Endothelial cell (in vitro differentiated cells): Measurements from ENCODE around the gene OBSL1. TPM values are rescaled to one million over a fixed set of nuclear protein-coding genes. Genes with fewer than 3 reads are reported as not detected.

ENCODE experiments used
- DNase-seq: peaks from one replicate; pipeline ENCODE4 v3.0.0; 2021; ENCODE audit warnings: low spot score
- H3K27ac Mint-ChIP-seq: one replicate; pipeline ENCODE4 v1.8.0; 2021; ENCODE audit warnings: mixed read lengths, inconsistent platforms; ENCODE audit not compliant: unreplicated experiment
- H3K27me3 Mint-ChIP-seq: one replicate; pipeline ENCODE4 v1.8.0; 2021; ENCODE audit warnings: mild to moderate bottlenecking, moderate library complexity, mixed read lengths, inconsistent platforms; ENCODE audit not compliant: unreplicated experiment
- H3K36me3 Mint-ChIP-seq: one replicate; pipeline ENCODE4 v1.8.0; 2021; ENCODE audit warnings: mild to moderate bottlenecking, low read depth, mixed read lengths, inconsistent platforms; ENCODE audit not compliant: unreplicated experiment
- H3K4me1 Mint-ChIP-seq: one replicate; pipeline ENCODE4 v1.8.0; 2021; ENCODE audit warnings: mild to moderate bottlenecking, mixed read lengths, inconsistent platforms; ENCODE audit not compliant: unreplicated experiment
- H3K4me3 Mint-ChIP-seq: one replicate; pipeline ENCODE4 v1.8.0; 2021; ENCODE audit warnings: mild to moderate bottlenecking, mixed read lengths, inconsistent platforms; ENCODE audit not compliant: unreplicated experiment
- H3K9me3 Mint-ChIP-seq: one replicate; pipeline ENCODE4 v1.8.0; 2021; ENCODE audit warnings: mixed read lengths, inconsistent platforms; ENCODE audit not compliant: unreplicated experiment
- total RNA-seq: library from RNA; stranded (reverse); fragmentation: NEBNext Ultra II Directional; extraction: Animal tissue kit (Norgen Biotek cat#: 25700); gene quantifications from one replicate; pipeline ENCODE4 v1.2.1, GENCODE V29; 2021; ENCODE audit not compliant: unreplicated experiment
- TF ChIP-seq, protein P1 (sequence below): fragments of 200-600 bp; sonication (generic); IDR thresholded peaks from one replicate; pipeline ENCODE4 v1.5.0; 2021; ENCODE audit warnings: antibody characterized with exemption; ENCODE audit not compliant: unreplicated experiment

OBSL1 gene
- total RNA-seq, 1 donor from 2014 or later, result 53.4 TPM

DNA sequence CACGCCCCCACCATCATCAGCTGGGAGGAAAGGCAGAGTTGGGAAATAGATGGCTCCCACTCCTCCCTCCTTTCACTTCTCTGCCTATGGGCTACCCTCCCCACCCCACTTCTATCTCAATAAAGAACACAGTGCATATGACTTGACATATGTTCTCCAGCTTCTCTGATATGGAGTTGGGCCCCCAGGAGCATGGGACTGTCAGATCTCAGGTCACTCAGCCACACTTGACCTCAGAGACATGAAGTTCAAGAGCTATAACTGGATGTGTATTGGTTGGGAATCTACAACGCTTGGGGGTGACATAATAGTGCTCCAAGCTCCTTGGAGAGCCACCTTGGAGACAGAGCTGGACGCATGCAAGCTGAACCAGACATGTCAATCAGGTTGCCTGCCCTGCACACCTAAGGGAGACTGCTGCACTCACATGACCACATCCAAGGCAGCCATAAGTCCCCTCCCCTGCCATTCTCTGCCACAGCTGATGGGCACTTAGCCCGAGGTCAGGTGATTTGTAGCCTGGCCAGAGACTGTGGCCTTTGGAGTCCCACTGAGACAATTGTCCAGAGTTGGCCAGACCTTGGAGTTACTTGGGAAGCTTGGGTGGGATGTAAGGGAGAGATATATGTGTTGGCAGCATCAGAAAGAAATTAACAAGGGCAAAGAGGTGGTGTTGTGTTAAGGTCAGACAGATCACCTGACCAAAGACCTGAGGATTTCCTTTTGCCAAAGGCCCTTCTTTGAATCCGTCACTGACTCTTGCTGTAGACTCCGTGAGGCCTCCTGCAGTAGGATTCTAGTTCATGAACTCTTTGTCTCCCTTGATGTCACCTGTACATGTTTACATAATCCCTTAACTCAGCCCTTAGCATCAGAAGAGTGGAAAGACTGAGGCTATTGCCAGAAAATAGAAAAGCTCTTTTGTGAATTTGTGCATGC, 4.5 kb upstream of the OBSL1 start:
- H3K36me3 Mint-ChIP-seq, result peaks cover 4% of the 10 kb centered on the region
- TF ChIP-seq, protein P1, sequence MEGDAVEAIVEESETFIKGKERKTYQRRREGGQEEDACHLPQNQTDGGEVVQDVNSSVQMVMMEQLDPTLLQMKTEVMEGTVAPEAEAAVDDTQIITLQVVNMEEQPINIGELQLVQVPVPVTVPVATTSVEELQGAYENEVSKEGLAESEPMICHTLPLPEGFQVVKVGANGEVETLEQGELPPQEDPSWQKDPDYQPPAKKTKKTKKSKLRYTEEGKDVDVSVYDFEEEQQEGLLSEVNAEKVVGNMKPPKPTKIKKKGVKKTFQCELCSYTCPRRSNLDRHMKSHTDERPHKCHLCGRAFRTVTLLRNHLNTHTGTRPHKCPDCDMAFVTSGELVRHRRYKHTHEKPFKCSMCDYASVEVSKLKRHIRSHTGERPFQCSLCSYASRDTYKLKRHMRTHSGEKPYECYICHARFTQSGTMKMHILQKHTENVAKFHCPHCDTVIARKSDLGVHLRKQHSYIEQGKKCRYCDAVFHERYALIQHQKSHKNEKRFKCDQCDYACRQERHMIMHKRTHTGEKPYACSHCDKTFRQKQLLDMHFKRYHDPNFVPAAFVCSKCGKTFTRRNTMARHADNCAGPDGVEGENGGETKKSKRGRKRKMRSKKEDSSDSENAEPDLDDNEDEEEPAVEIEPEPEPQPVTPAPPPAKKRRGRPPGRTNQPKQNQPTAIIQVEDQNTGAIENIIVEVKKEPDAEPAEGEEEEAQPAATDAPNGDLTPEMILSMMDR, result no peak
- DNase-seq, result no peak
- peaks cover 24% of the 10 kb centered on the region for H3K27me3 Mint-ChIP-seq
- H3K27ac Mint-ChIP-seq, result no peak overlapping the region
- no peaks in the 10 kb centered on the region for H3K9me3 Mint-ChIP-seq
- H3K4me3 Mint-ChIP-seq, result no peak overlapping the region
- peaks cover 12% of the 10 kb centered on the region for H3K4me1 Mint-ChIP-seq

DNA sequence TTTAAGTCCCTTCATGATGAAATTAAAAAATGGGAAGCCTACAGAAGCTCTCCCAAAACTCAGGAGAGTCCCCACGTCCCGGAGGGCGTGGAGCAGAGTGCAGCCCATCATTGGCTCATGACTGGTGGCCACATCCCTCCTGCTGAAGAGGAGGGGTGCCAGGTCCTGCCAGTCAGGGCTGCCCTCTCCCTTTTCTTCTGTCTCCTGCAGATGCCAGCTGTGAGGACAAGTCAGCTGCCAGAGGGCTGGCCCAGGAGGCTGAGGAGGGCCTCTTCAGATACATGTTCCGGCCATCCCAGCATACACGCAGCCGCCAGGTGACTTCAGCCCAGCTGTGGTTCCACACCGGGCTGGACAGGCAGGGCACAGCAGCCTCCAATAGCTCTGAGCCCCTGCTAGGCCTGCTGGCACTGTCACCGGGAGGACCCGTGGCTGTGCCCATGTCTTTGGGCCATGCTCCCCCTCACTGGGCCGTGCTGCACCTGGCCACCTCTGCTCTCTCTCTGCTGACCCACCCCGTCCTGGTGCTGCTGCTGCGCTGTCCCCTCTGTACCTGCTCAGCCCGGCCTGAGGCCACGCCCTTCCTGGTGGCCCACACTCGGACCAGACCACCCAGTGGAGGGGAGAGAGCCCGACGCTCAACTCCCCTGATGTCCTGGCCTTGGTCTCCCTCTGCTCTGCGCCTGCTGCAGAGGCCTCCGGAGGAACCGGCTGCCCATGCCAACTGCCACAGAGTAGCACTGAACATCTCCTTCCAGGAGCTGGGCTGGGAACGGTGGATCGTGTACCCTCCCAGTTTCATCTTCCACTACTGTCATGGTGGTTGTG, 3.4 kb upstream of the OBSL1 start:
- peaks cover 26% of the 10 kb centered on the region for H3K27me3 Mint-ChIP-seq
- no peak for DNase-seq
- no peak overlapping the region for H3K27ac Mint-ChIP-seq
- H3K36me3 Mint-ChIP-seq, result peaks cover 6% of the 10 kb centered on the region
- no peak overlapping the region for H3K4me3 Mint-ChIP-seq
- no peaks in the 10 kb centered on the region for H3K9me3 Mint-ChIP-seq
- TF ChIP-seq, protein P1, result no peak
- peaks cover 15% of the 10 kb centered on the region for H3K4me1 Mint-ChIP-seq

DNA sequence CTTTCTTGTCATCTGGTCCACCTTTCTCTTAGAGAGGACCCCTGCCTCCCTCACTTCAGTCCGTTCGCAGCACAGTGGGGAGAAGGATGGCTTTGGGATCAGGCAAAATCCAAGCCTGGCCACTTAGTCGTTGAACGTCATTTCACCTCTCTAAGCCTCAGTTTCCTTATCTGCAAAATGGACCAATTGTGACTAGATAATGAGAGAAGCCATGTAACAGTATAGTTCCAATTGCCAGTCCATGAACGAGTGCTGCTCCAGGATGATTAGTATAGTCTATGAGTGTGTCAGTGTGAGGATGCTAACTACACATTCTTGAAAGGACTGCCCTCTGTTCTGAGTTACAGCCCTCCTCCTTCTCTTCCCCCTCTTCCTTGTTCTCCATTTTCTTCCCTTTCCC, 1.8 kb upstream of the OBSL1 start:
- H3K4me1 Mint-ChIP-seq, result peaks cover 19% of the 10 kb centered on the region
- H3K36me3 Mint-ChIP-seq, result peaks cover 11% of the 10 kb centered on the region
- TF ChIP-seq, protein P1, result no peak
- peaks cover 32% of the 10 kb centered on the region for H3K27me3 Mint-ChIP-seq
- H3K9me3 Mint-ChIP-seq, result no peaks in the 10 kb centered on the region
- DNase-seq, result no peak
- no peak overlapping the region for H3K27ac Mint-ChIP-seq
- H3K4me3 Mint-ChIP-seq, result no peak overlapping the region

DNA sequence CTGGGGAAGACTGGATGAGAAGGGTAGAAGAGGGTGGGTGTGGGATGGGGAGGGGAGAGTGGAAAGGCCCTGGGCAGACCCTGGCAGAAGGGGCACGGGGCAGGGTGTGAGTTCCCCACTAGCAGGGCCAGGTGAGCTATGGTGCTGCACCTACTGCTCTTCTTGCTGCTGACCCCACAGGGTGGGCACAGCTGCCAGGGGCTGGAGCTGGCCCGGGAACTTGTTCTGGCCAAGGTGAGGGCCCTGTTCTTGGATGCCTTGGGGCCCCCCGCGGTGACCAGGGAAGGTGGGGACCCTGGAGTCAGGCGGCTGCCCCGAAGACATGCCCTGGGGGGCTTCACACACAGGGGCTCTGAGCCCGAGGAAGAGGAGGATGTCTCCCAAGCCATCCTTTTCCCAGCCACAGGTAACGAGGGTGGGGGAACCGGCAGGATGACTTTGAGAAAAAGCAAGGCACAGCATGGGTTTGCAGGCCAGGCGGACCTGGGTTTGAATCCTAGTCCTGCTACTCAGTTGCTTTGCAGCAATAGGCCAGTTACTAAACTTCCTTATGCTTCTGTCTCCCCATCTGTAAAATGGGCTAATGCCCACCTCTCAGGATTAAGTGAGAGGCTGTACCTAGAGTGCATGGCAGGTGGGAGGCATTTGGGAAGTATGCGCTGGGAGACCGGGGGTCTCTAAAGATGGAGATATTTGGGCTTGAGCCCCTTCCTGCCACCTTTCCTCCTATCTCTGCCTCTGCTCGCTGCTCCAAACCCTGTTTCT, 1.1 kb upstream of the OBSL1 start, which contains the start of gene INHA:
INHA (plus strand) TSS at position 74 of the 765 bp plus-strand sequence; CDS start at position 139, 65 bp downstream.
- H3K27ac Mint-ChIP-seq, result peak within 1 kb of the TSS; percentile 17
- DNase-seq, result no peak
- TF ChIP-seq, protein P1, result no peak
- peaks cover 11% of the 10 kb centered on the region for H3K36me3 Mint-ChIP-seq
- H3K4me3 Mint-ChIP-seq, result peak within 1 kb of the TSS; percentile 89
- H3K27me3 Mint-ChIP-seq, result peaks cover 32% of the 10 kb centered on the region
- H3K9me3 Mint-ChIP-seq, result no peaks in the 10 kb centered on the region
- peaks cover 19% of the 10 kb centered on the region for H3K4me1 Mint-ChIP-seq
